ENCODE results near the gene ROBO3.

ROBO3 gene

GRCh38 chr11:124928942-124929665 lies 63.9 kb downstream of the ROBO3 start:
- FAIRE-seq (no peak), DNase-seq (ENCODE audit: insufficient read length, low spot score) (no peak)
- no peak for TF ChIP-seq CTCF (IDR thresholded peaks at IDR 0.05; ENCODE audit: insufficient read depth, missing control alignments)

- no peak for TF ChIP-seq CTCF (IDR thresholded peaks at IDR 0.05; ENCODE audit: insufficient read depth, missing control alignments)
- DNase-seq (ENCODE audit: insufficient read length, low spot score) (no peak), FAIRE-seq (no peak)
These were observed 65.6 kb downstream of the ROBO3 start for GRCh38 chr11:124930799-124931198.

Data from D721Med (cell line).